Parietal lobe (tissue), 2 donors: ENCODE results near the gene MFSD12. TPM values are rescaled to one million over a fixed set of nuclear protein-coding genes. Genes with fewer than 3 reads are reported as not detected.

Experiments
- small RNA-seq: library from RNA; depleted of rRNA; stranded (forward); fragments of <200 nt; gene quantifications from one replicate; pipeline ENCODE3, GENCODE V24; 2014; ENCODE audit warnings: low replicate concordance
- total RNA-seq: library from RNA; depleted of rRNA; stranded (reverse); fragments of >200 nt; gene quantifications from one replicate; pipeline ENCODE4 v1.2.3, GENCODE V29; 2014

The MFSD12 gene
- total RNA-seq, result 42.9 TPM

DNA sequence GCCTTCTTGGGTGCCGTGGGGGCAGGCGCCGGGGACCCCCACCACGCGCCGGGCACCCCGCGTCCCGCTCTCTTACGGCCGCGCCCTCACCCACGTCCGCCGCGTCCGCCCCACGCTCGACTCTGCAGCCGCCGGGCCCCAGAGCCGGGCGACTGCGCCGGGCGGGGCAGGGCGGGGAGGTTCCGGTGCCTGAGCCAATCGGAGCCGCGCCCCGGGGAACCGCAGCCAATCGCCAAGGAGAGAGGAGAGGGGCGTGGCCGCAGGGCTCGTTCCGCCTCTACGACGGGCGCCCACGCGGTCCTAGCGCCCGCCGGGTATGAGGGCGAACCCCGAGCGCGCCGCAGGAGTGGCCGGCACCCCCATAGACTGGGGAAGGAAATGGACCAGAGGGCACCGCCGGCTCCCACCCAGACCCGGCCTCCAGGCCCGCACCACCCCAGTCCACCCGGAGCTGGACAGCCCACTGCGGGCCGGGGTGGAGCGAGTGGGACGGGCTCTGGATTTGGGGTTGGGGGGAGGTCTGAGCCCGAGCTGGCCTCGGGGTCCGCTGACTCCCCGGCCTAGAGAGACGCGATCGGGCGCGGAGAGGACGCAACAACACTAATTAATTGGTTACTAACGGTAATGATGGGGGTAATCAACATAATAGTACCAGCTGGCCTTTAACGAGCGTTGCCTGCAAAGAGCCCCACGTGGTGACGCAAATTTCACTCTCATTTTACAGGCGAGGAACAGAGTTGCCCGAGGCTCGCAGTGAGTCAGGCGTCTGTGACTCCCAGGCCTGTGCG is at the start of gene MFSD12:
Gene MFSD12, minus strand, starts transcription at position 126 of the 788 bp plus-strand sequence. CDS start 183 bp downstream, outside the sequence.

DNA sequence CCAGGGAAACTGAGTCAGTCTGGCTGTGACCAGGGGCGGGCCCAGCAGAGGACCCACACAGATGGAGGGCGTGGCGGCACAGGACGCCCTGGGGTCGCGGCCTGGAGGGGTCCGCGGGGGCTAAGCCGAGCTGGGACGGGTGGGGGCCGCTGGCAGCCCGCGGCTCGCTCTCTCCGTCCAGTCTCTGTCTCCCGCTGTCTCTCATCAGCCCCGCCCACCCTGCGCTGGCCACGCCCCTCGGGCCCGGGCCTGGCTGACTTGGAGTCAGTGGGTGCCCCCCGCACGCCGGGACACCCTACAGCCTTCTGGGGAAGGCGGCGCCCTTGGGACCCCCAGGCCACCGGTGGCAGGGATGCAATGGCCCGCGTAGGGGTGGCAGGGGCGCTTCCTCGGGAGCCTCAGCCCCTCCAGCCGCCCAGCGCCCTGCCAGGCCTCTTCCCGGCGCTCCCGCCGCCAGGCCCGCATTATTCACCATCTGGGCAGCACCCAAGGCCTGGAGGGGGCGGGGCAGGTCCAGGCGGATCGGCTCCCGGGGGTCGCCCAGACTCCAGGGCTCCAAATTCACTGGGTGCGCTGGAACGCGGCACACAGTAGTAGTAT is 49.4 kb upstream of the MFSD12 start, which contains the start of gene TBXA2R:
Gene TBXA2R, minus strand, starts transcription at position 186 of the 600 bp plus-strand sequence. CDS start 6,241 bp downstream, outside the sequence.

DNA sequence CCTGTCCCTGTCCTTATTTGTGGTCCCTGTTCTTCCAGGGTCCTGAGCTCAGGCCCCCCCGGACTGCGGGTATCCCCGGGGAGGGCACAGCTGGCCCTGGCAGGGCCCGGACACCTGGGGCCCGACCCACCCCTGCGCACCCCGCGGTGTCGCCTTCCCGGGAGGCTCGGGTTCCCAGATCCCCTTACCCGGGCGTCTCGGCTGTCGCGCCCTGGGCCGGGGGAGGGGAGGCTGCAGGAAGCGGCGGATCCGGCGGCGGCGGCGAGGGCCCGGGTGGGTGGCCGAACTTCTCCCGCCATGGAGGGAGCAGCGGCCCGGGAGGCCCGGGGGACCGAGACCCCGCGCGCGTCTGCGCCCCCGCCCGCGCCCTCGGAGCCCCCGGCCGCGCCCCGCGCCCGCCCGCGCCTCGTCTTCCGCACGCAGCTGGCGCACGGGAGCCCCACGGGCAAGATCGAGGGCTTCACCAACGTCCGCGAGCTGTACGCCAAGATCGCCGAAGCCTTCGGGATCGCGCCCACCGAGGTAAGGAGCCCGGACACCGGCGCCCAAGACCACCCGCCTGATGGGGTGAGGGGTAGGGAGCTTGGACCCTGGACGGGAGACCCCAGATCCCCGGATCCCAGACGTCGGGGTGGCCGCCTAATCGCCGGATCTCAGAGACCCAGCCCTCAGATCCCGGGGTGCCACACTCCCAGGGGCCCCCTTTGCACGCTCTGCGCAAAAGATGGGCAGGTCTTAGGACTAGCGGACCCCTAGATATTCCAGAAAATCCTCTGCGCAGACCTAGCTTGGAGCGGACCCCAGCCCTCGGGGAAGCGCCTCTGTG is 28.1 kb upstream of the MFSD12 start, which contains the start of gene GIPC3:
Gene GIPC3, plus strand, starts transcription at position 178 of the 826 bp plus-strand sequence. Its CDS starts 120 bp downstream, at position 298.

DNA sequence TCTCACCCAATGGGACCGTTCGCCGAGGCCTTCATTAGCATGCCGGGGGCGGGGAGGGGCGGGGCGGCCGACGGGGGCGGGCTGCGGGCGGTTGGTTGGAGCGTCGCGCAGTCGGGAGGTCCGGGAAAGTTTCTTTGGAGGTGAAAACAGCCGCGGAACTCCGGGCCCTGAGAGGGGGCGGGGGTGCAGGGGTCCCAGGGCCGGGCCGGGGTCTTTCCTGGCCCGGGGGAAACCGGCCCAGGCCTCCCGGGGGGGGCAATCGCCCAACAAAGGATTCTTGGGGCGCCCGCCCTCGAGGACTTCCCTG is 15.4 kb upstream of the MFSD12 start, which contains the start of gene HMG20B:
Gene HMG20B, plus strand, starts transcription at position 90 of the 307 bp plus-strand sequence. CDS start 366 bp downstream, outside the sequence.

DNA sequence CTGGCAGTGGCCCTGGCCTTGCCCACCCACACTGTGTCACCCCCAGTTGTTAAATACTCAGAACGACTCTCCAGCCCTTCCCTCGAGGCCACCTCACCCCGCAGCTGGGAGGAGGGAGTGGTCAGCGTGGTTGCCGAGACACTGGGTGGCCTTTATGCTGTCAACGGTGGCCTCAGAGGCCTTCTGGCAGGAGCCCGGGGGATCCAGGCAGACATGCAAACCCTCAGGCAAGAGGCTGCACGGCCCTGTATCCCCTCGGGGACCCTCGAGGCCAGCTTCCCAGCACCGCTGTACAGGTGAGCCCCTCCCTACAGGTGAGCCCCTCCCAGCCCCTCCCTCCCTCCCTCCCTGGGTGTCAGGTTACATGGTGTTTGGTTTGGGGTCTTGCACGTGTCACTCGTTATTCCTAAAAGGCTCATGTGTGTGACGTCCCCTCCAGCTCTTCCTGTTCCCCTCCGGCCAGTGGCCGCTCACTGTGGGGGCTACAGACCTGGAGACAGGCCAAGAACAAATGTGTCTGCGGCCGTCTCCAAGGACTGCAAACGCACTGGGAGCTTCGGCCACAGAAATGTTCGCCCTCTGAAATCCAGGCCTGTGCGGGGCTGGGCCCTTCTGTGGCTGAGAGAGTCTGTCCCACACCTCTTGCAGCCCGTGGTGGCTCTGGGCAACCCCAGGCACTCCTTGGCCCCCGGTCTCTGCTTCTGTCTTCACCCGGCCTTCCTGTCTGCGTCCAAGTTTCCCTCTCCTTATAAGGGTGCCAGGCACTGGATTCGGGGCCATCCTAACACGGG is 18.2 kb downstream of the MFSD12 start, which contains the start of gene TEKTIP1:
Gene TEKTIP1, plus strand, starts transcription at position 210 of the 791 bp plus-strand sequence. Its CDS starts 4 bp downstream, at position 214.

DNA sequence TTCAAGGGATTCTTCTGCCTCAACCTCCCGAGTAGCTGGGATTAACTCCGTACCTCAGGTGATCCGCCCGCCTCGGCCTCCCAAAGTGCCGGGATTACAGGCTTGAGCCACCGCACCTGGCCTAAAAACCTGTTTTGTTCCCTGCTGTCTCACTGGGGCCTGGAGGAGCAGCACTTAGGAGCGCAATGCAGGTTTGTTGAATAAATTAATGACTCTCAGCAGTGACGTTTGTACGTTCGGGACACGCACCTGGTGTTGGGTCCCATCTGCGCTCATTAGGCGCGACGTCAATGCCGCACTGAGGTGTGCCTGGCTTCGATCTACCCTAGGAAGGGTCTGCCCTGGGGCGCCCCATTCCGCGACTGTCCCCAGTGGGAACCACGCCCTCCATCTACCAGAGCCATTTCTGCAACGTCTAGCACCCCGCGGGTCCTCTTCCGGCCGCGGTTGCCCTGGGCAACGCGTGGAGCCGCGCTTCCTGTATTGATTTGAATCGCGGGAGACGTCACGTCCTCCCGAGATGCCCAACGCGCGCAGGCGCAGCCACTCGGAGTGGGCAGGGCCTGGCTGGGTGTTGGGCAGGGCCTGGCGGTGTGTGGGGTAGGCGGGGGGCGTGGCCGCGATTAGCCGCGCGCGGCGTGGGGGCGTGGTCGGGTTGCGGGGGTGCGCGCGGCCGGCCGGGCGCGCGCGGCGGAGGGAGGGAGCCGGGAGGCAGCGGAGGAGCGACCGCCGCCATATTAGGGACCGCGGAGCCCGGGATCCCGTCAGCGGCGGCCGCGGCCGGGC is 51.6 kb downstream of the MFSD12 start, which contains the start of gene FZR1:
Gene FZR1, plus strand, starts transcription at position 714 of the 786 bp plus-strand sequence. CDS start 16,679 bp downstream, outside the sequence.

DNA sequence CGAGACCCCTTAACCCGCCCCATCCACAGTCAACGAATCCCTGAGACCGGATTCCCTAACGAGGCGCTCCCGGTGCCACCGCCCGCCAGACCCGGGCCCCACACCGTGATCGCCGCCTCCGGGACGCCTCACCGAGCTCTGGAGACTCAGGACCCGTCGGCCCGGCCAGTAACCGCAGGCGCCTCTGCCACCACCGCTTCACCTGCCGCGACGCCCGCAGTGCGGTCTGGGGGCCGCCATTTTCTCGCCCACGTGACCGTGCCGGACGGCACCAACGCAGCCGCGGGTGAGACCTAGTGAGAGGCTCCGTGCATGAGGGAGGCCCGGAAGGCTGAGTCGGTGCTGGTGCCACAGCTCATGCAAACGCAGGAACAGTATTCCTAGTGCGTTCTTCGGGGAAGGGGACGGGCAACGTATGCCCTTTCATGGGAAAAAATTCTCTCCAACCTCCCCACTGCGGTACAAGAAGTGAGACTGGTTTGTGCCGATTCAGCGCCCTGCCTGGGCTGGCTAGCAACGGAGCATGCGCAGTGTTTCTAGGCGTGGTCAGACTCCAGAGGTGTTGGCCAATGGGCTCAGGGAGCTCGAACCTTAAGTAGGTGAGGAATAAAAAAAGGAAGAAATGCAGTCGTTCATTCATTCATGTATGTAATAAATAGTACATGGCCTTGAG is 56.8 kb downstream of the MFSD12 start, which contains the start of gene DOHH:
Gene DOHH, minus strand, starts transcription at position 246 of the 673 bp plus-strand sequence. CDS start 3,860 bp downstream, outside the sequence.

Small RNAs within 50 kb of the gene (small RNA-seq; reads per million reads assigned to genes)
- not detected for gene AC005786.1
- gene RF00212, result not detected

Other genes starting within 250 kb of the MFSD12 start
- gene NFIC, start 191.0 kb downstream of the MFSD12 start, total RNA-seq, result 10.0 TPM
- gene SMIM24, start 77.1 kb downstream of the MFSD12 start, total RNA-seq, result not detected
- not detected for gene SMIM44, start 74.1 kb downstream of the MFSD12 start, total RNA-seq
- gene DOHH, start 56.9 kb downstream of the MFSD12 start, total RNA-seq, result 9.1 TPM
- gene FZR1, start 51.3 kb downstream of the MFSD12 start, total RNA-seq, result 62.0 TPM
- gene TEKTIP1, start 18.4 kb downstream of the MFSD12 start, total RNA-seq, result not detected
- gene HMG20B, start 15.4 kb upstream of the MFSD12 start, total RNA-seq, result 11.0 TPM
- gene GIPC3, start 27.9 kb upstream of the MFSD12 start, total RNA-seq, result under 0.01 TPM
- 0.63 TPM for gene TBXA2R, start 49.3 kb upstream of the MFSD12 start, total RNA-seq
- 26.6 TPM for gene CACTIN, start 69.2 kb upstream of the MFSD12 start, total RNA-seq
- 32.9 TPM for gene PIP5K1C, start 142.9 kb upstream of the MFSD12 start, total RNA-seq
- not detected for gene TJP3, start 150.8 kb upstream of the MFSD12 start, total RNA-seq
- 25.4 TPM for gene APBA3, start 204.1 kb upstream of the MFSD12 start, total RNA-seq
- gene MRPL54, start 205.1 kb upstream of the MFSD12 start, total RNA-seq, result 14.7 TPM
- gene RAX2, start 214.6 kb upstream of the MFSD12 start, total RNA-seq, result not detected
- 19.7 TPM for gene MATK, start 228.8 kb upstream of the MFSD12 start, total RNA-seq